HFF-Myc (cell line): ENCODE data around the gene CDYL2.
"Not testable (repeated sequence)": the region's sequence is repeated elsewhere in the genome, so short reads cannot be mapped to it uniquely, and the experiment has no call there.

Source experiments
- DNase-seq: peaks from one replicate; pipeline ENCODE4 v3.0.0-alpha.2; 2011; ENCODE audit warnings: low read depth; ENCODE audit errors: extremely low read depth
- H3K4me3 ChIP-seq: replicated peaks from 2 replicates; pipeline ENCODE4 v1.5.1; 2011; ENCODE audit warnings: low read depth, mild to moderate bottlenecking, control low read depth, low read length
- TF ChIP-seq, protein P1 (sequence below): IDR thresholded peaks from 2 replicates; pipeline ENCODE4 v1.5.1; 2012; ENCODE audit warnings: mild to moderate bottlenecking, low read depth, low read length, control low read depth; ENCODE audit errors: missing control alignments

The CDYL2 gene

DNA sequence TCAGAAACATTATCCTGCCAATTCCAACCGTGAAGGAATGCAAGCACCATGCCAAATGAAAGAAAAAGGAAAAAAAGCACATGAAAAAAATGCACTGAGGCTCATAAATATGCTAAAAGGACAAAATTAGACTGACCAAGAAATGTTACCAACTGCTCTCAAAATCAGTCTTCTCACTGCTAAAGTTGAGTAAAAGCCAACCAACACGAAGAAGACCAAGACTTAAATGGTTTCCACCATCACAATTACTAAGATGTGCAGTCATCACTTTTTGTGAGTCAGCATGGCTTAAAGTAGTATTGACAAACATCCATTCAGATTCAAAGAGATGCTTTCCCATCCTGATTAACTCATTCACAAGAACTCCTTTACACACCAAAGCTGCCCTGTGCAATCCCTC lies 16.4 kb downstream of the CDYL2 start:
- no peak for DNase-seq
- TF ChIP-seq, protein P1, sequence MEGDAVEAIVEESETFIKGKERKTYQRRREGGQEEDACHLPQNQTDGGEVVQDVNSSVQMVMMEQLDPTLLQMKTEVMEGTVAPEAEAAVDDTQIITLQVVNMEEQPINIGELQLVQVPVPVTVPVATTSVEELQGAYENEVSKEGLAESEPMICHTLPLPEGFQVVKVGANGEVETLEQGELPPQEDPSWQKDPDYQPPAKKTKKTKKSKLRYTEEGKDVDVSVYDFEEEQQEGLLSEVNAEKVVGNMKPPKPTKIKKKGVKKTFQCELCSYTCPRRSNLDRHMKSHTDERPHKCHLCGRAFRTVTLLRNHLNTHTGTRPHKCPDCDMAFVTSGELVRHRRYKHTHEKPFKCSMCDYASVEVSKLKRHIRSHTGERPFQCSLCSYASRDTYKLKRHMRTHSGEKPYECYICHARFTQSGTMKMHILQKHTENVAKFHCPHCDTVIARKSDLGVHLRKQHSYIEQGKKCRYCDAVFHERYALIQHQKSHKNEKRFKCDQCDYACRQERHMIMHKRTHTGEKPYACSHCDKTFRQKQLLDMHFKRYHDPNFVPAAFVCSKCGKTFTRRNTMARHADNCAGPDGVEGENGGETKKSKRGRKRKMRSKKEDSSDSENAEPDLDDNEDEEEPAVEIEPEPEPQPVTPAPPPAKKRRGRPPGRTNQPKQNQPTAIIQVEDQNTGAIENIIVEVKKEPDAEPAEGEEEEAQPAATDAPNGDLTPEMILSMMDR, result no peak
- no peak overlapping the region for H3K4me3 ChIP-seq

DNA sequence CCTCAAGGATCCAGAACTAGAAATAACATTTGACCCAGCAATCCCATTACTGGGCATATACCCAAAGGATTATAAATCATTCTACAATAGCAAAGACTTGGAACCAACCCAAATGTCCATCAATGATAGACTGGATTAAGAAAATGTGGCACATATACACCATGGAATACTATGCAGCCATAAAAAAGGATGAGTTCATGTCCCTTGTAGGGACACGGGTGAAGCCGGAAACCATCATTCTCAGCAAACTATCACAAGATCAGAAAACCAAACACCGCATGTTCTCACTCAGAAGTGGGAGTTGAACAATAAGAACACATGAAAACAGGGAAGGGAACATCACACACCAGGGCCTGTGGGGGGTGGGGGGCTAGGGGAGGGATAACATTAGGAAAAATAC lies 17.8 kb downstream of the CDYL2 start:
- not testable (repeated sequence) for H3K4me3 ChIP-seq, DNase-seq

- DNase-seq, result no peak
- TF ChIP-seq, protein P1, result no peak
- no peak overlapping the region for H3K4me3 ChIP-seq
Measured at GRCh38 chr16:80784951-80785350, 19.4 kb downstream of the CDYL2 start.

GRCh38 chr16:80778703-80779102 lies 25.7 kb downstream of the CDYL2 start:
- DNase-seq, result no peak
- TF ChIP-seq, protein P1, result no peak
- H3K4me3 ChIP-seq, result no peak overlapping the region

DNA sequence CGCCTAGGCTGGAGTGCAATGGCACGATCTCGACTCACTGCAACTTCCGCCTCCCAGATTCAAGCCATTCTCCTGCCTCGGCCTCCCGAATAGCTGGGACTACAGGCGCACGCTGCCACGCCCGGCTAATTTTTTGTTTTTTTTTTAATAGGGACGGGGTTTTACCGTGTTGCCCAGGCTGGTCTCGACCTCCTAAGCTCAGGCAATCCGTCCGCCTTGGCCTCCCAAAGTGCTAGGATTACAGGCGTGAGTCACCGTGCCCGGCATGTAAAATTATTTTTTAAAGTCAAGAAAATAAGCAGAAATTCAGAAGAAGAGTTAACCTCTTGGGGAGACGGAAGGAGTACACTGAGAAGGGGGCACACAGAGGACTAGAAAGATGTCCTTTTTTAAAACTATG lies 27.5 kb downstream of the CDYL2 start:
- DNase-seq, result no peak
- no peak overlapping the region for H3K4me3 ChIP-seq
- TF ChIP-seq, protein P1, result no peak

DNA sequence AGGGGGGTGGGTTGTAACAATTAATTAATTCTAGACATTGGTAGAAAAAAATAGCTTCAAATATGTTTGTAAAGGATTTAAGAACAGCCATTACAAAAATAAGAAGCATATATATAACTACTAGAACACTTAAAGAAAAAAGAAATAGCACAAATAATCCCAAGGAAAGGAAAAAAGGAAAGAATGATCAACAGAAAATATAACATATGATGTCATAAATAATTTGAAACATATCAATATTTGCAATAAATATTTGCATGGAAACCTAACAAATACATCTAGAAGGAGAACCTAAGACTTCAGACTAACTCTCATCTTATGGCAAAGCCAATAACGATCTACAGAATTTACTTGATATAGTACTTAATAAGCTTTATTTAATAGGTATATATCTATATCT lies 28.9 kb downstream of the CDYL2 start:
- no peak for DNase-seq
- H3K4me3 ChIP-seq, result no peak overlapping the region
- TF ChIP-seq, protein P1, result no peak

DNA sequence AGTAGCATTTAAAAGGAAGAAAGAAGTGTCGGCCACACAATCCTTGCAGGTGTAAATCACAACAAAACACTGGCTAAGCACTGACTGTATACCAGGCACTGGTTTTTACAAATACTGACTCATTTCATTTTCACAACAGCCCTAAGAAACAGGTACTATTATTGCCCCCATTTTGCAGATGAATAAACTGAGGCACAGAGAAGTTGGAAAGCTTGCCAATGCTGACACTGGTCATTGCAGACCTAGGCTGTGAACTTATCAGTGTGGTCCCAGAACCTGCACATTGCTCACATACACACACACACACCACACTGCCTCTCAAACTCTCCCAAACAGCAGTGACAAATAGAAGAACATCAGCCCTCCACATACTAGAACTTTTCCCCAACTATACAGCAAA lies 37.6 kb downstream of the CDYL2 start:
- no peak for DNase-seq
- no peak overlapping the region for H3K4me3 ChIP-seq
- TF ChIP-seq, protein P1, result no peak
